Esophagus muscularis mucosa (tissue), 4 donors: Measurements from ENCODE around the gene KAZN.

Experiments
- EP300 ChIP-seq: sonication (generic); formaldehyde crosslinking; IDR thresholded peaks from one replicate; pipeline ENCODE4 v1.6.1; 2017; ENCODE audit warnings: antibody characterized with exemption
- POLR2A ChIP-seq: fragments of 450-650 bp; IDR thresholded peaks from one replicate; pipeline ENCODE4 v1.6.1; 2017; ENCODE audit warnings: antibody characterized with exemption, moderate library complexity, mild to moderate bottlenecking, low read depth
- TF ChIP-seq, protein P1 (sequence below), 3 experiments: fragments of 200-600 bp in 2 of 3; fragments of 450-650 bp in 1 of 3; sonication (generic) in 2 of 3; IDR thresholded peaks; one replicate each; pipeline ENCODE4 v1.5.1; 2017 to 2019; ENCODE audit warnings: antibody characterized with exemption in 3 of 3, mild to moderate bottlenecking in 2 of 3, moderate library complexity in 1 of 3

DNA sequence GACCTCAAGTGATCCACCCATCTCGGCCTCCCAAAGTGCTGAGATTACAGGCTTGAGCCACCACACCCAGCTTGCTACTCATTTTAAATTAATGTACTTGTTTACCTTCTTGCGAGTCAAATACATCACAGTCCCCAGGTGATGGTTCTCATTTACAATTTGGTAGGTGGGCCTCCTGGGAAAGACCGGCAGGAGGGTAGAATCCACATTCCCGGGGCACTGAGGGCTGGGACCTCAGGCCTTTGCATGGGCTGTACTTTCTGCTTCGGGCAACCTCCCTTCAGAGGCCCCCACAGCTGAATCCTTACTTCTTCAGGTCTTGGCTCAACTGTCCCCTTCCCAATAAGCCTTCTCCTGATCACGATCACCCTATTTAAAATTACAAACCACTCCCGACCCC is 165.5 kb downstream of the KAZN start:
- TF ChIP-seq, protein P1, sequence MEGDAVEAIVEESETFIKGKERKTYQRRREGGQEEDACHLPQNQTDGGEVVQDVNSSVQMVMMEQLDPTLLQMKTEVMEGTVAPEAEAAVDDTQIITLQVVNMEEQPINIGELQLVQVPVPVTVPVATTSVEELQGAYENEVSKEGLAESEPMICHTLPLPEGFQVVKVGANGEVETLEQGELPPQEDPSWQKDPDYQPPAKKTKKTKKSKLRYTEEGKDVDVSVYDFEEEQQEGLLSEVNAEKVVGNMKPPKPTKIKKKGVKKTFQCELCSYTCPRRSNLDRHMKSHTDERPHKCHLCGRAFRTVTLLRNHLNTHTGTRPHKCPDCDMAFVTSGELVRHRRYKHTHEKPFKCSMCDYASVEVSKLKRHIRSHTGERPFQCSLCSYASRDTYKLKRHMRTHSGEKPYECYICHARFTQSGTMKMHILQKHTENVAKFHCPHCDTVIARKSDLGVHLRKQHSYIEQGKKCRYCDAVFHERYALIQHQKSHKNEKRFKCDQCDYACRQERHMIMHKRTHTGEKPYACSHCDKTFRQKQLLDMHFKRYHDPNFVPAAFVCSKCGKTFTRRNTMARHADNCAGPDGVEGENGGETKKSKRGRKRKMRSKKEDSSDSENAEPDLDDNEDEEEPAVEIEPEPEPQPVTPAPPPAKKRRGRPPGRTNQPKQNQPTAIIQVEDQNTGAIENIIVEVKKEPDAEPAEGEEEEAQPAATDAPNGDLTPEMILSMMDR (IDR thresholded peaks at IDR 0.05) = no peak
- no peak for TF ChIP-seq EP300
- TF ChIP-seq POLR2A = no peak
